Endodermal cell (in vitro differentiated cells): ENCODE measurements around the gene UBE2K. TPM values are rescaled to one million over a fixed set of nuclear protein-coding genes. Genes with fewer than 3 reads are reported as not detected.

Experiments used
- DNase-seq: peaks from one replicate; pipeline ENCODE4 v3.0.0-alpha.2; 2017
- H3K27ac ChIP-seq: 2 replicates; pipeline ENCODE4 v1.5.1; 2013; ENCODE audit warnings: mild to moderate bottlenecking, low read depth, low read length, moderate library complexity
- H3K27me3 ChIP-seq: 2 replicates; pipeline ENCODE4 v1.6.1; 2013; ENCODE audit warnings: mild to moderate bottlenecking, low read length, moderate library complexity; ENCODE audit not compliant: insufficient read depth, control insufficient read depth, poor library complexity, severe bottlenecking
- H3K36me3 ChIP-seq: 2 replicates; pipeline ENCODE4 v1.7.0; 2013; ENCODE audit warnings: mild to moderate bottlenecking, low read length, moderate library complexity; ENCODE audit not compliant: control insufficient read depth, insufficient read depth
- H3K4me1 ChIP-seq: one replicate; pipeline ENCODE4 v1.7.0; 2013; ENCODE audit warnings: low read length; ENCODE audit not compliant: control insufficient read depth, insufficient read depth
- H3K4me3 ChIP-seq: 2 replicates; pipeline ENCODE4 v1.5.1; 2013; ENCODE audit warnings: mild to moderate bottlenecking, low read length, moderate library complexity
- H3K9ac ChIP-seq: 2 replicates; pipeline ENCODE4 v1.6.1; 2013; ENCODE audit warnings: mild to moderate bottlenecking, low read length, moderate library complexity; ENCODE audit not compliant: poor library complexity, severe bottlenecking; ENCODE audit errors: extremely low read depth
- H3K9me3 ChIP-seq: 2 replicates; pipeline ENCODE4 v1.6.1; 2013; ENCODE audit warnings: mild to moderate bottlenecking, low read length, moderate library complexity; ENCODE audit not compliant: control insufficient read depth
- H3K27ac Mint-ChIP-seq: 2 replicates; pipeline ENCODE4 v1.8.0; 2020; ENCODE audit warnings: mixed read lengths
- H3K27me3 Mint-ChIP-seq: 2 replicates; pipeline ENCODE4 v1.8.0; 2021; ENCODE audit warnings: mild to moderate bottlenecking, mixed read lengths; ENCODE audit not compliant: insufficient read depth
- H3K36me3 Mint-ChIP-seq: 2 replicates; pipeline ENCODE4 v1.8.0; 2020; ENCODE audit warnings: low read depth, mixed read lengths
- H3K4me1 Mint-ChIP-seq: 2 replicates; pipeline ENCODE4 v1.8.0; 2020; ENCODE audit warnings: mixed read lengths
- H3K4me3 Mint-ChIP-seq: 2 replicates; pipeline ENCODE4 v1.8.0; 2020; ENCODE audit warnings: mild to moderate bottlenecking, moderate library complexity, mixed read lengths
- H3K9me3 Mint-ChIP-seq: 2 replicates; pipeline ENCODE4 v1.8.0; 2020; ENCODE audit warnings: mild to moderate bottlenecking, mixed read lengths
- CTCF ChIP-seq: fragments of 200-600 bp; sonication (generic); conservative IDR thresholded peaks from 2 replicates; pipeline ENCODE4 v1.5.0; 2021; ENCODE audit warnings: antibody characterized with exemption, mild to moderate bottlenecking
- WGBS, 2 experiments: methylation state at CpG; one replicate each; pipeline versions ENCODE4 v1.1.5 to v1.1.7; 2013; ENCODE audit warnings: missing lambda C conversion rate in 2 of 2, mixed read lengths in 1 of 2; ENCODE audit not compliant: insufficient coverage in 1 of 2, insufficient read length in 1 of 2; 5-methylcytosine and 5-hydroxymethylcytosine counted together
- total RNA-seq, 2 donors: library from RNA; stranded (reverse); fragmentation: NEBNext Ultra II Directional in 1 of 2; extraction: Animal tissue kit (Norgen Biotek cat#: 25700) in 1 of 2; gene quantifications; 2 replicates in 1 of 2; 3 replicates in 1 of 2; pipeline ENCODE4 v1.2.1, GENCODE V29; 2021

Gene UBE2K
- total RNA-seq, 2 donors from 2014 or later, result 139 to 143 TPM

- Mint-ChIP-seq H3K36me3 (peaks cover 35% of the 10 kb centered on the region), H3K4me1 (peaks cover 11% of the 10 kb centered on the region), H3K9me3 (no peaks in the 10 kb centered on the region), H3K4me3 (no peak overlapping the region), H3K27me3 (no peaks in the 10 kb centered on the region), H3K27ac (peak overlapping the region; percentile 67)
- H3K9me3 ChIP-seq, result no peaks in the 10 kb centered on the region
- peak overlapping the region; percentile 15 for H3K9ac ChIP-seq
- no peak for TF ChIP-seq CTCF
- WGBS, 2 experiments, result 82 to 87% methylated on average over 7 to 11 of the region's 11 CpGs
- no peak overlapping the region for H3K4me3 ChIP-seq
- peaks cover 17% of the 10 kb centered on the region for H3K36me3 ChIP-seq
- DNase-seq, result peak; percentile 76
- no peaks in the 10 kb centered on the region for H3K27me3 ChIP-seq
- no peak overlapping the region for H3K27ac ChIP-seq
- no peaks in the 10 kb centered on the region for H3K4me1 ChIP-seq
These were observed 9.0 kb downstream of the UBE2K start for GRCh38 chr4:39706741-39707511.

- H3K27me3 Mint-ChIP-seq, result no peaks in the 10 kb centered on the region
- H3K4me3 Mint-ChIP-seq, result no peak overlapping the region
- Histone ChIP-seq H3K9me3 (no peaks in the 10 kb centered on the region), H3K4me3 (no peak overlapping the region), H3K9ac (no peak overlapping the region), H3K4me1 (no peaks in the 10 kb centered on the region), H3K27me3 (no peaks in the 10 kb centered on the region), H3K36me3 (peaks cover 13% of the 10 kb centered on the region), H3K27ac (no peak overlapping the region)
- H3K27ac Mint-ChIP-seq, result no peak overlapping the region
- 100% methylated on average over 2 of the region's 3 CpGs; no CpG with 5 or more reads in 1 of the 2 experiments for WGBS, 2 experiments
- H3K4me1 Mint-ChIP-seq, result peaks cover 11% of the 10 kb centered on the region
- H3K36me3 Mint-ChIP-seq, result peaks cover 29% of the 10 kb centered on the region
- DNase-seq, result no peak
- H3K9me3 Mint-ChIP-seq, result no peaks in the 10 kb centered on the region
- no peak for TF ChIP-seq CTCF
These were observed 12.4 kb downstream of the UBE2K start for GRCh38 chr4:39710098-39710896.

- Mint-ChIP-seq H3K36me3 (peaks cover 45% of the 10 kb centered on the region), H3K27ac (no peak overlapping the region), H3K9me3 (peaks cover 7% of the 10 kb centered on the region), H3K4me3 (no peak overlapping the region), H3K27me3 (no peaks in the 10 kb centered on the region), H3K4me1 (peaks cover 8% of the 10 kb centered on the region)
- TF ChIP-seq CTCF, result no peak
- Histone ChIP-seq H3K4me3 (no peak overlapping the region), H3K27me3 (no peaks in the 10 kb centered on the region), H3K36me3 (peaks cover 22% of the 10 kb centered on the region), H3K4me1 (no peaks in the 10 kb centered on the region), H3K9me3 (peaks cover 5% of the 10 kb centered on the region), H3K9ac (no peak overlapping the region), H3K27ac (no peak overlapping the region)
- DNase-seq, result no peak
- 94 to 98% methylated on average over 13 to 17 of the region's 17 CpGs for WGBS, 2 experiments
These were observed 15.1 kb downstream of the UBE2K start for GRCh38 chr4:39712819-39713607.
